T1000 (cell line): Measurements from ENCODE around the gene ZPLD1.

Source experiments
- DNase-seq: peaks from one replicate; lab custom pipeline; 2025; ENCODE audit warnings: mixed read lengths; lab: John Stamatoyannopoulos, UW

ZPLD1 gene

DNA sequence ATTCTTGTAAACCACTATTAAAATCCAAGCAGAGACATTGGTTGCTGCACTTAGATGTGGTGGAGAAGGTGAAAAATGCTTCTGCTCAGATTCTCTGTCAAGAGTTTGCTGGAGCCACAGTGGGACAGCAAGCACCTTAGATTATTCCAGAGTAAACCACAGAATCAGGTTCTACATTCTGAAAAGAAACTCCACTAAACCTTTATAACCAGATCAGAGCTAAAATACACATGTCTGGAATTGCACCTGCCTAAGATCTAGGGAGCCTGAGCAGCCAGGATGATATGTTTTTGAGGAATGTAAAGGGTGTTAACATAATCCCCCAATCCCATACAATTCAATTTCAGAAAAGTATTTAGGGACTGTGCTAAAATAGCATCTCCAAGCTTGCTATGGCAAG lies at the start of gene ZPLD1:
TSS of gene ZPLD1 (plus strand) at position 301 of the 400 bp plus-strand sequence. CDS start 3,473 bp downstream, outside the sequence.
- DNase-seq = no peak

DNA sequence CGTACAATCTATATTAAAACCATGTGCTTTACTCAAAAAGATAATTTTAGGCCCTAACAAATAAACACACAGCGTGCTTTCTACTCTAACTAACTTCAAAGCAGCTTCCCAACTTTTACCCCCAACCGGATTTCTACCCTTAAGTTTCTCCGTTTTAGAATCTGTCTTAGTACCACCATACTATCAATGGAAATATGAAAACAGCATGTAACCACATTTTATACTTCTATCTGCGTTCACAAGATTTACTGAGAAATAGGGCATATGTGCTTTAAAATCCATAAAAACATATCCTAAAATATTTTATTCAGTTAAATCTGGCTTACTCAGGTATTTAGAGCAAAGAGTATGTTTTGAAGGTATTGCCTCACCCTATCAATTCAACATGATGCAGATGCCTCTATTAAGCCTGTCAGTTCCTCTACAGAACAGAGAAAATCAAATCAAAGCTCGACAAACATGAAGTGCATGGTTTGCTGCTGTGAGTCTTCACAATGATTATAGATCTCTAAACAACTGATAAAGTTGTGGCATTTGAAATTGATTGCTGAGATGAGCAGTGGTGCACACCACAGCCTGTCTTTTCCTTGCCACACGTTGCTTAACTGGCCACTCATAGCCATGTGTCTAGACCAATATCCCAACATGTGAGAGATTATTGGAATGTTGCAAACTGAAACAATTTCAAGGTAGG lies 44.5 kb upstream of the ZPLD1 start:
- no peak for DNase-seq

DNA sequence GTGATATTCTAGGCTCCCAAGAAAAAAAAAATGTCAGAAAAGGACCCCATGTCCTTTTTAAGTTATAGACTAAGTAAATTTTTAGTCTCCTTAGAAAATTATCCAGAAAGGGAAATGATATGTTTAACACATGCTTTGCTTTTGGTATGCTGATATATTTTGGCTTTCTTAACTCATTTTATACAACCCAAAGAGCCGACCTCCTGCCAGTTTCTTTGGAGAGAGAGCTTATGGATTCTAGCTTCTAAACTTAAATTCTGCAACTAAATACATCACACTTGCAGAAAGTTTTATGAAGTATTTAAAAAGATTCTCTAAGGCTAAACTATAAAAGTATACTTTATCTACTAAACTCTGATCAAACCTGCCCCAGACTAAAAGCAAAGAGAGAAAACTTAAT lies 43.9 kb upstream of the ZPLD1 start:
- DNase-seq = no peak

DNA sequence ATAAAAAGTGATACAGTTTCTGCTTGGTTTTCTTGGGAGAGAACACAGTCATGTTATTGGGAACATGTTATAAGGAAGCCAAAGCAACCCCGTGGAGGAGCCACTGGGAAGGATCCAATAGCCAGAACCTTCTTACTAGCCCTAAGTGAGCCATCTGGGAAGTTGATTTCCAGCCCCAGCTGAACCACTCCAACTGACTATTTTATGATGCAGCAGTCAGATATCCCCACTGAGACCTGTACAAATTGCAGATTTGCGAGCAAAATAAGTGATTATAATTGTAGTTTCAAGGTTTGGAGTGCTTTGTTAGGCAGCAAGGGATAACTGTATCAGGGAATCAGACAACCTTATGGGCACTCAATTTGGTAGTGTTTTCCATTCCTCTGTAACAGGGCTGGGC lies 43.3 kb upstream of the ZPLD1 start:
- DNase-seq = no peak

DNA sequence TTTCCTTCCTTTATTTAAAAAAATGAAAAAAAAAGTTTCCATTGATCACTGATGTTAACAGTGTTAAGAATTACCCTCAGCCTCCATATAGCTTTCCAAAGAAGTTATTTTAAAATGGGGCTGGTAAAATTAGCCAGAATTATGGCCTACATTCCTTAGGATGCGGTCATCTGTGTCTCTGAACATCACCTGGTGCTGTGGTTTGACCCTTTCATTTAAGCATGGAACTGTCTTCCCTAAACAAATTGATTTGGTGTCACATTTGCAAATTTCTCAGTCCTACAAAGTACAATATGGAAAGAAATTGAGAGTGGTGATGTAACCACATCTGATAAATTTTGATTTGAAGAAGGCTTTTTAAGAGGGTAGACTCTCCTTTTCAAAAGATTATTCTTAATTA lies 40.3 kb upstream of the ZPLD1 start:
- no peak for DNase-seq

DNA sequence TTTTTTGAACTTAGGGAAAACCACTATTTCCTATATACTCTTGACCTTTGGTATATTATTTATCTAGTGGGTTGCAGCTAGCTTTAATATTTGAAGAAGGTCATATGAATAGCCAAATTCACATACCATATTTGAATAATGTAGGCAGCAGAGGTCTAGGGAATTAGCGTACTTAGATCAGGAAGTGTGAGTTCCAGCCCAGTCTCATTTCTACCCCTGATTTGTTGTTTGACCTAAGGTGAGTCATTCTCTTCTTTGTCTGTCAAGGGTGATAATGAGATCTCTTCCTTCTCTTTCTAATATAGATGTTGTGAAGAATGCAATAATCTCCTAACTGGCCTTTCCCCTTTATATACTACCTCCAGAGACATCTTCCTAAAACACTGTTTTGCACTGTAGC lies 36.6 kb upstream of the ZPLD1 start:
- no peak for DNase-seq

DNA sequence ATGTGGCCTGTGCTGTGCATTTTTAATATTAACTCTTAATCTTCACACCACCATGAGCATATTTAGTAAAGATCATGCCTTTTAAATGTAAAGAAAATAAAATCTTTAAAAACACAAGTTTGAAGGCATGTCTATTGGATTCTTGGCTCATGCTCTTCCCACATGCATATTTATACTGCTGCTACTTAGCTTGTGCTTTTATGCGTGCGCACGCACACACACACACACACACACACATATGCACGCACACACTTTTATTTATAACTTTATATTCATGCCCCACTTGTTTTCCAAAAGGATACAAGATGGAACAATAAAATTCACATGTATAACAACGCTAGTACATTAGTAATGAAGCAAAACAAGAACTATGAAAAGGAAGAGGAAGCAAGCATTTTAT lies 36.1 kb upstream of the ZPLD1 start:
- DNase-seq = no peak

DNA sequence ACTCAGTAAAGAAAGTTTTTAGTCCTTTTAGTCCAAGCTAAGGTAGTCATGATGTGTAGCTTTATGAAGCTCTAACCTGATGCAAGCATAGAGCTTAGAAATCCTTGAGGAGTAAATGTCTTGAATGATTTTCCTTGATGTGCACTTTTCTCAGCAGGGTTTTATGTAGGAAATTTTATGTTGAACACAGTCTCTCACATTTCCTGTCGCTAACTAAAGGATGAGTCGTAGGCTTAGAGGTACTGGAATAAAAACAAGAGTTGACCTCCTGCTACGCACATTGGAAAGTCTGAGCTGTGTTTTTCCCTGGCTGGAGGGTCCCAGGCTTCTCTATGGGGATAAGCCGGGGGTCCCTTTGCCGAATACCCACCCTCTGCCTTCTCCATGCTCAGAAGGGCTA lies 34.7 kb upstream of the ZPLD1 start:
- no peak for DNase-seq

DNA sequence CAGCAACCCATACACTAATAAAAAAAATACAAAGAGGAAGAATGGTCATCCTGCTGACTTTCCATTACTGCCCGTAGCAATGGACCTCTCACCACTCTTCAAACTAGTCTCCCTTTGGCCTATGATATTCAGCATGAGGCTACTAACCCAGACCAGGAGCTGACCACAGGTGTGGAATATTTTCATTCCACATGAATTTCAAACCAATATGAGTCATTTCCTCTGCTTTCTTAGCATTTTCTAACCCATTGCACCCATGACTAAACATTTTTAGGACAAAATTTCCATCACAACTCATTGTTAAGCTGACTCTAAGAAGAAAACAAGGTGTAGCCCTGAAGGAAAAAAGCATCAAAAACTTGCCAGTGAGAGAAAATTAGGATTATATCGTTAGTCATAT lies 34.0 kb upstream of the ZPLD1 start:
- DNase-seq = no peak

DNA sequence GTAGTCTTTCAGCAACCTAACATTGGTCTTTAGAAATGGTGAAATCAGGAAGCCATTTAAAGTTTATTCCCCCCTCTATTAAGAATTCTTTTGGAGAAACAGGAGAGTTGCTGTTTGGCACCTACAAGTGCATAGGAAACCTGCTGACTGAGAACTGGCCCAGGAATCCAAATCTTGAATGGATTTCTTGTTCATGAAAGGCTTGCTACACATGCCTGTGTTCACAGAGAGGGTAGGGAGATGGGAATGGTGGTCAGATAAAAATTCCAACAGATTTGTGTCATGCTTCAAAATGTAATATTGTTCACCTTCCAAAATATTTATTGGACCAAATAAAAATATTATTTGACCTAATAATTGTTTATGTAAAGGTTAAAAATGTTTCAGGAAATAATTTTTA lies 24.2 kb upstream of the ZPLD1 start:
- no peak for DNase-seq

DNA sequence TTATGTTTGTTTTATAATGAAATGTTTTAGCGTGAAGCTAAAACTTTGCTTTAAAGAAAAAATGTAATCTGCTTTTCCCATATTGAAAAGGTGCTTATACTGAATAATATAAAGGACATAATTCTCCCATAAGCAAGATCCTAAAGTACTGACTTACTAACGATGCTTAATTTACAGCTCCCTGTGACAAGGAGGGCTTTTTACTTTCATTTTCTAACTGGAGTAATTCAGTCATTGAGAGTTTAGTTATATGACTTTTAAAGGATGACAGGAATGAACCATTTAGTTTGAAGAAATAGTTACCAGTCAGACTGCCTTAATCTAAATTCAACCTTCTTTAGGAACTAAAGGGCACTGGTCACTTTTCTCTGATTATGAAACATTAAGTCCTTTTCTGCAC lies 19.3 kb upstream of the ZPLD1 start:
- DNase-seq = no peak

DNA sequence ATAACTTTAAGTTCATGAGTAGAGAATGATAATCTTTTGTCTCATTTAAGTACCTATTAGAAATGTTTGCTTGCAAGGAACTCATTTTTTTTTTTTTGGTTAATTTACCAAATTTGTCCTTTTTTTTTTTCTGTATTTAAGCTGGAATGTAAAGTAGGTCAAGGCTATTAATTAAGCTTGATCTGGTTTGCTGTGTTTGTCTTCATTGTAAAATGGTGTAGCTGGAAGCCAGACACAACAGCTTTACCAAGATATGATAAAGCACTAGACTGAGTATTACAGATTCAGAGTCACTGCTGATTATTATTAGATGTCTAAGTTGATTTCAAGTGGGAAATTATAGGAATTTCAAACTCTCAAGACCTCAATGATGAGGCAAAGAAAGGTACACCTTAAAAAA lies 15.0 kb upstream of the ZPLD1 start:
- DNase-seq = no peak

DNA sequence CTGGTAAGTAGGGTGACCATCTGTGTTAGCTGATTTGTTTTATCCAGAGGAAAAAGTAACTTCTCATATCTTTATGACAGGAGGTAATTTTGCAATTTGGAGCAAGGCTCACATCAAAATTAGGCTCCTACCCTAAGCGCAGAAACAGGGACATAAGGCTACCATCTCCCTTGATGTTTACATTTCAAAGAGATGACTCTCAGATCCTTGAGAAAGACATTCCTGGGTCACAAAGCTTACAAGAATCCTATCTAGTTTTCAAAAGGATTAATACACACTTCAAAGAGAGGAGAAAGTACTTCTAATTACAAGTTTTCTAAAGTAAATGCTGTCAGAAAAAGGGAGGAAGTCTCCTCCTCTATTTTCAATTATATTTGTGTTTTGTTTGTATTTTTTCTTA lies 7.0 kb downstream of the ZPLD1 start:
- DNase-seq = no peak

DNA sequence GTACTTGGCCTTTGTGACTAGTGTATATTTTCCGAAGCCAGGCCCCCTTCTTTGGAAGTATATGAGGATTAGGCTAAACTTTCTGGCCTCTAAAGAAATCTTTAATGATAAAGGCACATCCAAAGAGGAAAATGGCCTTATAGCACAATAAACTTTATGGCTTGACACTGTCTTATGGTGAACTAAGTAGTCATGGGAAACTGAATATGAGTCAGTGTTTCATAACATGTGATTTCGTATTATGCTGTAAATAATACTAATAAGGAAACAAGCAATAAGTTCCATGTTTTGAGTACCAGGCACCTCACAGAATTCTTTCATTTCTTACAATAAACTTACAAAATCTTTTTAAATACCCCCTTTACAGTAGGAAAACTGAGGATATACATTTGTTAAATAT lies 8.2 kb downstream of the ZPLD1 start:
- DNase-seq = no peak

DNA sequence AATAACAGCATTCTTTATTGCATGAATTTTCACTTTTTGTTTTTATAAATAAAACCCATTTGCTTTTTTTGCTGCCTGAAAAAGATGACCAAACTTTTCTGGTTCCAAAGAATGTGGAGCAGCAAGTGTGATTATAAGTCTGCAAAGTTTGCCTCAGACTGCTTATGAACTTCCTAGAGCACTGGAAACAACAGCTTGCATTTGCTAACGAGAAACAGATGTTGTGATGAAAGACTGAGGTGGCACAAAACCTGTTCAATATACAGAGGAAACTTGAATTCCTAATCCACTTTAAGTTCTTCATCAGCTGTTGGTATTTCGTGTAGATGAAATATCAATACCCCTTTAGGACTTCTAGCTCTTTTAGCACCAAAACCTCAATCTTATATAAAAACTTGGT lies 9.3 kb downstream of the ZPLD1 start:
- DNase-seq = no peak

DNA sequence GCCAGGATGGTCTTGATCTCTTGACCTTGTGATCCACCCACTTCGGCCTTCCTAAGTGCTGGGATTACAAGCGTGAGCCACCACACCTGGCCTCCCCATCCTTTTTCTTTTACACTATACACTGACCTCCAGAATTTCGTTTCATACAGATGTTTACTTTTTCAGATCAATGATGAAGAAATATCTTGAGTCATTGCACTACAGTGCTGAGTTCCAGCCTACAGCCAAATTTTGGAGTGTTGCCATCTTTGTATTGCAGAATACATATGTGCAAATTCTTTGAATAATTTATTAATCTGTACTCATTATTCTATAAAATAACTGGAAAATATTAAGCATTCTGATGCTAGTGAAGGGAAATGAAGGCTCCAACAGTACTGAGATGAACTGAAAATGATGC lies 12.5 kb downstream of the ZPLD1 start:
- DNase-seq = no peak

DNA sequence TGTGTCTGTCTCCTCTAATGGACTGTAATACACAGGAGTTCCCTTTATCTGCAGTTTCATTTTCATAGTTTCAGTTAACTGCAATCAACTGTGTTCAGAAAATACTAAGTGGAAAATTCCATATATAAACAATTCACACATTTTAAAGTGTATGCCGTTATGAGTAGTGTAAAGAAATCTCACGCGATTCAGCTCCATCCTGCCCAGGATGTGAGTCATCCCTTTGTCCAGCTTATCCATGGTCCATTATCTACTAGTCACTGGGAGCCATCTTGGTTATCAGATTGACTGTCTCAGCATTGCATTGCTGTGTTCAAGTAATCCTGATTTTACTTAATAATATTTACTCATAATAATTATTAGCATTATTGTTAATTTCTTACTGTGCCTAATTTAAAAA lies 14.5 kb downstream of the ZPLD1 start:
- no peak for DNase-seq

DNA sequence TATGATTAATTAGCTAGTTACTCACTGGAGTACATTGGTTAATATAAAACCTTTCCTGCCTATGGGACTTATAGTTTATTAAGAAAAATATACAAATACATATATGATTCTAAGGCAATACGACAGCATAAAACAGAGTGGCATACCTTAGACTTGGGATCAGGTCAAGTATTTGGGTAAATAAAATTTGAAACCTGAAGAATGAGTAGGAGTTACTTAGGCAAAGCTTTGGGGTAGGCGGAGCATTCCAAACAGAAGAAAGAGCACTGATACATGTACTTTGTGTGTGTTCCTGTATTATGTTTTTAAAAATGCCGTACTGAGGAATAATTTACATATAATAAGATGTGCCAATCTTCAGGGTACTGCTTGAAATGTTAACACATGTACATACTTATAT lies 15.1 kb downstream of the ZPLD1 start:
- DNase-seq = no peak

DNA sequence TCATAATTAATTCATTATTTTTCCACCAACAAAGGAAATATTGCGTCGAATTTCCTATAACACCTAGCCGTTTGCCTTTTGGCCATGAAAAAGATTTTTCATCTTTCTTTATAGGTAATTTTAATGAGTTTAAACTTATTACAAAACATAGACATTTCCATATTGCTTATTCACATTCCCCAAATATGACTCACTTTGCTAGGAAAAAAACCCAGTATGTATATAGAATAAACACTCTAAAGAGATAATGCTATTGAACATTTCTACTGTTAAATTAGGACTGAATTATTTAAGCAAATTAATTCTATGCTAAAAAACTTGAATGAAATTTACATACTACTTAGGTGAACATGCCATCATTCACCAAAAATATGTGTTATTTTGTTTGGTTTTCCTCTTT lies 16.2 kb downstream of the ZPLD1 start:
- no peak for DNase-seq

DNA sequence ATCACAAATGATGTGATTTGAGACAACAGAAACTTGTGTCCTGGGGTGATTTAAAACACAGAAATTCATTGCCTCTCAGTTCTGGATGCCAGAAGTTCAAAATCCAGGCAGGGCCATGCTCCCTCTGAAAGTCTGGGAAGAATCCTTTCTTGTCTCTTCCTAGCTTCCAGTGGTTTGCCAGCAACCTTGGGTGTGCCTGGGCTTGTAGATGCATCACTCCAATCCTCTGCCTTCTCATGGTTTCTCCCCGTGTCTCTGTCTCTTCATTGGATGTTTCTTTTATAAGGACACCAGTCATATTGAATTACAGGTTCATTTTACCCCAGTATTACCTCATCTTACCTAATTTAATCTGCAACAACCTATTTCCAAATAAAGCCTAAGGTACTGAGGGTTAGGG lies 16.7 kb downstream of the ZPLD1 start:
- DNase-seq = no peak

DNA sequence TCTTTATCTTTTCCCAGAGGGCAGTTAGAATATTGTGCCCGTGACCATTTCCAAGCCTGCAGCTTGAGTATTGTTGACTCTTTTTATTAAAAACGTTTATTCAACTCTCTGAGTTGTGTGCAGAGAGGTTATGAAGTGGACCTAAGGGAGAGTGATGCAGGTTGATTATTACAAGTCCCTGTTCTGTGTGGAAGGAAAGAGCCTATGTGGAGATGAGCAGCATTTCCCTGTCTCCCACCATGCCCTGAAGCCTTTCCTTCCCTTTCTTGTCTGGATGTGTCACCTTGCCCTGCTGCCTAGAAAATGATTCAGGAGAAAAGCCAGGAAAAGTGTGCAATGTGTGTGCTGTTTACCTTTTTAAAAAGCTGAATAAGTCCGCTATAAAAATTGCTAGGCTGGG lies 19.4 kb downstream of the ZPLD1 start:
- DNase-seq = no peak

DNA sequence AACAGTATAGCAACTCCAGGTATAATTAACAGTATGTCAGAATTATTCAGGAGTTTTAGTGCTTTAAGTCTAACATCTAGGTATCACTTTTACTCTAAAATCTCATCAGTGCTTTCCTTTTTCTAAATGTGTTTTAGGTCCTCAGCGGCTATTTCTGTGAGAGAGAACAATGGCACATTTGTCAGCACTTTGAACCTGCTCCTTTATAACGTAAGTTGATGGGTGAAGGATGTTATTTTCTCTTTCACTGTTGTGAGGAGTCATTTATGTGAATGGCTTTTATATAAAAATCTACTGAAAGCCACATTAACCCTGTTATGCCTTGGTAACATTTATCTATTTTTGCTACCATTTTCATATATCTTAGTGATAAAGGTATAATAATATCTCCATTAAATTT lies 22.8 kb downstream of the ZPLD1 start:
- DNase-seq = no peak

DNA sequence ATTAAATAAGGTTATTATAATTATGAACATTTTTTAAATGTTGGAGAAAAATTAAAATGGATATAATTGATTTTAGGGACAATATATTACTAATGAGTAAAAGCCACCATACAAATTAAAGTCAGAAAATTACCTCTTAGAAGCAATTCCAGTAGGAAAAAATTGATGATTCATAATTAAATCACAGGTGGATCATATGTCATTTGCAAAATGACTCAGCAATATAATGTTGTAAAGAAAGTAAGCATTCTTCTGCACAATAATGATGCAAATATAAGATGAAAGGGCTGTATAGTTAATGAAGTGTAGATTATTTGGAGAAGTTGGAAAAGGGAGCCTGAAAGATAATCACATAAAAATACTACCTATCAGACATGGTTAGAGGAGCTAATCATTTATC lies 25.8 kb downstream of the ZPLD1 start:
- DNase-seq = no peak

DNA sequence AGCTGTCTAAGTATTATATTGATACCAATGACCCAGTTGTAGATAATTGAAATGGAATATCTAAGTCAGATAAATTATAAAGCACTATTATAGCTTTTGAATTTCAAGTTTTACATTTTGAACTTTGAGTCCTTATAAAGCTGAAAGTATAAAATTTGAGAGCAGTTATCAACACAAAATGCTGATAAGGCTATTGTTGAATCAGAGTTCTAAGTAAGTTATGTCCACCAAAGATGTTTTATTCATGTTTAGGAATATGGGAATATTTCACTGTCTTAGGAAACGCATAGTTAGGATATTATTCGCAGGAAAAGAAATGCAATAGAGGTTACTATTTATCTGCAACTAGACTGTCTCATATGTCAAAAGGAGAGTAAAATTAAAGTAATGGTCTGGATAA lies 29.4 kb downstream of the ZPLD1 start:
- DNase-seq = no peak

DNA sequence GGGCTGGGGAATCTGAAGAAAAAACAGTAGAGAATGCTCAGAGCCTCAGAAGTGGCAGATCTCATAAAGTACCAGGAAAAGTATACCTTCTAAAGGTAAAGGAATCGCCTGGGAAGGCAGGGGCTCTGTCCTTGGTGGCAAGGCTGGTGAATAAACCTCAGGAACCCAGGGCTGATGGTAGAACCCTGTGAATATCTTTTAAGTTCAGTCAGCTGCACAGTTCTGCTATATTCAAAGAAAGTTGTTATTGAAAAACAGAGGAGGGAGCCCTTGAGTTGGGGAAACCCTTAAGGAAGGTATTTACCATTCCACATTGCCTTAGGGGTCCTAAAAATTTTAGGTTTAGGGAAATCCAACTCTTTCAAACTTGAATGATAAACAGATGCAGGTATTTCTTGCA lies 31.2 kb downstream of the ZPLD1 start:
- DNase-seq = no peak
